WERI-Rb-1 (cell line): Measurements from ENCODE around the gene GRM5.
"Not testable (repeated sequence)": the region's sequence is repeated elsewhere in the genome, so short reads cannot be mapped to it uniquely, and the experiment has no call there.

ENCODE experiments used
- DNase-seq: peaks from one replicate; pipeline ENCODE4 v3.0.0-alpha.2; 2020
- H3K27ac ChIP-seq: fragments of 250-450 bp; sonication (Bioruptor Pico); 2 replicates; pipeline ENCODE4 v1.5.1; 2020; ENCODE audit warnings: mild to moderate bottlenecking, moderate library complexity
- H3K27me3 ChIP-seq: fragments of 250-450 bp; sonication (Bioruptor Pico); 2 replicates; pipeline ENCODE4 v1.5.1; 2021; ENCODE audit warnings: mild to moderate bottlenecking, low read depth, moderate library complexity; ENCODE audit not compliant: insufficient read depth, severe bottlenecking
- H3K36me3 ChIP-seq: fragments of 250-450 bp; sonication (Bioruptor Pico); 2 replicates; pipeline ENCODE4 v1.5.1; 2020; ENCODE audit warnings: mild to moderate bottlenecking, moderate library complexity
- H3K4me3 ChIP-seq: 2 replicates; pipeline ENCODE4 v1.5.1; 2011; ENCODE audit warnings: low read depth, mild to moderate bottlenecking, control low read depth, low read length
- H3K9me3 ChIP-seq: fragments of 250-450 bp; sonication (Bioruptor Pico); 2 replicates; pipeline ENCODE4 v1.5.1; 2021; ENCODE audit warnings: mild to moderate bottlenecking, moderate library complexity; ENCODE audit not compliant: severe bottlenecking
- CTCF ChIP-seq: IDR thresholded peaks from 2 replicates; pipeline ENCODE4 v1.5.1; 2011; ENCODE audit warnings: low read depth, mild to moderate bottlenecking, control low read depth, inconsistent platforms, low read length

Gene GRM5

GRCh38 chr11:88537613-88538012 is 528.2 kb downstream of the GRM5 start:
- no peak overlapping the region for H3K27ac ChIP-seq
- no peak for TF ChIP-seq CTCF
- no peaks in the 10 kb centered on the region for H3K36me3 ChIP-seq
- no peaks in the 10 kb centered on the region for H3K27me3 ChIP-seq
- no peaks in the 10 kb centered on the region for H3K9me3 ChIP-seq
- no peak overlapping the region for H3K4me3 ChIP-seq
- DNase-seq = no peak

GRCh38 chr11:88536616-88537265 is 529.0 kb downstream of the GRM5 start:
- Histone ChIP-seq H3K27ac (no peak overlapping the region), H3K36me3 (no peaks in the 10 kb centered on the region), H3K9me3 (no peaks in the 10 kb centered on the region), H3K27me3 (no peaks in the 10 kb centered on the region), H3K4me3 (no peak overlapping the region)
- TF ChIP-seq CTCF = no peak
- DNase-seq = no peak

- H3K4me3 ChIP-seq = no peak overlapping the region
- H3K9me3 ChIP-seq = no peaks in the 10 kb centered on the region
- DNase-seq = no peak
- no peak for TF ChIP-seq CTCF
- H3K27ac ChIP-seq = no peak overlapping the region
- no peaks in the 10 kb centered on the region for H3K36me3 ChIP-seq
- H3K27me3 ChIP-seq = no peaks in the 10 kb centered on the region
These were observed 529.8 kb downstream of the GRM5 start for GRCh38 chr11:88535916-88536547.

GRCh38 chr11:88535266-88535665 is 530.5 kb downstream of the GRM5 start:
- H3K36me3 ChIP-seq = no peaks in the 10 kb centered on the region
- no peak for DNase-seq

GRCh38 chr11:88534706-88535105 is 531.1 kb downstream of the GRM5 start:
- H3K27me3 ChIP-seq, DNase-seq, H3K9me3 ChIP-seq, H3K27ac ChIP-seq, H3K4me3 ChIP-seq, H3K36me3 ChIP-seq: not testable (repeated sequence)

More at GRCh38 chr11:88535266-88535665, 530.5 kb downstream of the GRM5 start:
- Histone ChIP-seq H3K9me3 (no peaks in the 10 kb centered on the region), H3K4me3 (no peak overlapping the region), H3K27ac (no peak overlapping the region), H3K27me3 (no peaks in the 10 kb centered on the region)
- TF ChIP-seq CTCF = no peak

- no peak for DNase-seq
- no peaks in the 10 kb centered on the region for H3K9me3 ChIP-seq
- TF ChIP-seq CTCF = no peak
- no peak overlapping the region for H3K4me3 ChIP-seq
- no peaks in the 10 kb centered on the region for H3K36me3 ChIP-seq
- H3K27me3 ChIP-seq = no peaks in the 10 kb centered on the region
- no peak overlapping the region for H3K27ac ChIP-seq
These were observed 531.6 kb downstream of the GRM5 start for GRCh38 chr11:88534185-88534584.
